Posterior vena cava (tissue), 2 donors: ENCODE measurements around the gene DOK1. TPM values are rescaled to one million over a fixed set of nuclear protein-coding genes. Genes with fewer than 3 reads are reported as not detected.
"Not testable (repeated sequence)": the region's sequence is repeated elsewhere in the genome, so short reads cannot be mapped to it uniquely, and the experiment has no call there.

Experiments
- DNase-seq: peaks from one replicate; pipeline ENCODE4 v3.0.0-alpha.2; 2020; ENCODE audit warnings: low spot score
- intact Hi-C, 2 donors: fragments of 100-400 bp; cut with DNase I; formaldehyde crosslinking; loops; one replicate each; pipeline versions ENCODE4 v1.14.1 to v1.14.2; 2022 to 2023
- total RNA-seq, 2 donors: library from RNA; stranded (reverse); fragmentation: NEBNext Ultra II Directional; extraction: Animal tissue kit (Norgen Biotek cat#: 25700); gene quantifications; one replicate each; pipeline ENCODE4 v1.2.1, GENCODE V29; 2021
- donor health status: DM: yes; HTN: yes; CAD: no.
- donor health status: DM: yes; HTN: yes; CAD: no.

DOK1 gene
- total RNA-seq, 2 donors from 2014 or later = 11.0 to 12.2 TPM

DNA sequence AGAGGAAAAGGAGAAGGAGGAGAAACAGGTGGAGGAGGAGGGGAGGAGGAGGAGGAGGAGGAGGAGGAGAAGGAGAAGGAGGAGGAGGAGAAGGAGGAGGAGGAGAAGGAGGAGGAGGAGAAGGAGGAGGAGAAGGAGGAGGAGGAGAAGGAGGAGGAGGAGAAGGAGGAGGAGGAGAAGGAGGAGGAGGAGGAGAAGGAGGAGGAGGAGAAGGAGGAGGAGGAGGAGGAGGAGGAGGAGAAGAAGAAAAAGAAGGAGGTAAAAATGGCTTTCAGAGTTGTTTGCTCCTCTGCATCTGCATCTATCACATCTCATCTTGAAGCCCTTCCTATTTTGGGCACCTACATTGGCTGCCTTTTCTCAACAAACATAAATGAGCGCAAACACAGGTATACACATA lies 6.5 kb downstream of the DOK1 start:
- intact Hi-C loops, DNase-seq: not testable (repeated sequence)

DNA sequence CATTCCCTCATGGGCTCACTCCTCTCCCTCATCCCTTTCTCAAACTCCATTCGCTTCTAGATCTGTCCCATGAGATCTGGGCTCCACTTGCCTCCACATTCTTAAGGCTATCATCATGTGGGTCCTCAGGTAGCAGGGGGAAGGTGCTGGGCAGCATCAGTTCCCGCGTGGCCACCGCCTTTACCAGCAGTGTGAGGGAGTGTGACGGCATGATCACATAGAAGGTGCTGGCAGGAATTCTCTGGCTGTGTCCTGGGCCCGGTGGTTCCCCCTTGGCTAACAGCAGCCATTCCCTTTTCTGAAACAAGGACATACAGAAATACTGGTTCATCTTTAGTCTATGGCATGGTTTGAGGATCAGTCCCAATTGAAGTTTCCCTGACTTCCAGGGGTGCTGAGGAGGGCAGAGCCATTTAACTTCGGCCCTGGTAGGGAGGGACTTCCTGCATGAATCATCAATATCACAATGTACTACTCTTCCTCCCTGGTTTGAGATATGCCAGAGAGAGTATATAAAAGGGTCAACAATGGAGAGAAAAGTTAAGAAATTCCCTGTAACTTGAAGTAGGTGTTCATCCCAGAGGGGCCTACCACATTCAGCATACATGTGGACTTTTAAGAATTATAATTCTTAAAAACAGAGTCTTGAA lies 7.7 kb downstream of the DOK1 start:
- no peak for DNase-seq
- intact Hi-C loops = no loop called here

DNA sequence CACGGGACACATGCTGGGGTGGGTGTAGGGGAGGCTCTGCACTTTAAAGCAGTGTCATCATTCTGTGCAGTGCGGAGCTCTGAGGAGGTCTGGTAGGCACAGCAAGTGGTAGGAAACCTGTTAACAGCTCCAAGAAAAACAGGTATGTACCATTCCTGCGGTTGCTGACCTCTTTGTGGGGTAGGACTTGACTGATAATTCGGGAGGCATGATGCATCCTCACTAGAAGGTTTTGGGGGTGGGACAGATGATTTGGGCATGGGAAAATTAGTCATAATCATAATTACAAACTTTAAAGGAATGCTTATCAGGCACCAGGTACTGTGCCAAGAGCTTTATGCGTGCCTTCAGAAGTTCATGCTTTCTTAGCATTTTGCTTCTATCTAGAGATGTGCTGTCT lies 9.7 kb downstream of the DOK1 start:
- intact Hi-C loops = loop anchor here in 1 of 2 donors (1.0 kb wide), 1 partner anchor 21 kb away; no protein-coding TSS in a partner anchor

DNA sequence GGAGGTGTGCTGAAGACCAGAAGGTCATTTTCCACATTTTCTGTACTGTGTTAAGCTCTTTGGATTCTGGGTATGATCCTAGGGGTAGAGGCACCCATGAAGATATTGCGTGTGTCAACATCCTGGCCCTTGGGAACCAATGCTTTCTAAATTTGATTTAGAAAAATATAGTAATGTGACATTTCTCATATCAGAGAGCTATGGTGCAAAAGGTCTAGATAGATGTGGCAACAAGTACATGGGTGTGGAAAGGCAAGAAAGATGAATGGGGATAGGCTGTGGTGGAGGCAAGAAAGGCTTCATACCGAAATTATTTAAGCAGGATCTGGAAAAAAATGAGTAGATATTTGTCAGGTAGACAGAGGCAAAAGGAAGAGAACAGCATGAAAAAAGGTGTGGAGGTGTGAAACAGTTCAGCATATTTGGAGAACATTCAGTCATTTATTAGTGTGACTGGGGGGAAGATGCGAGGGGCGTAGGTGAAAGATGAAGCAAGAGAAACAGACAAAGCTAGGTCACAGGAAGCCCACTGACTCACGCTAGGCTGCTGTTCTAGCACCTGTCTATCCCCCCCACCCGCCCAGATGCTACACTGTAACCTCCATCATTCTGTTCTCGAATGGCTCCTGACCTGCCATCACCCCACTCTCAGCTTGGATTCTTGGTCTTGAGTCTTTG lies 11.7 kb downstream of the DOK1 start:
- intact Hi-C loops = no loop called here
- no peak for DNase-seq

More for the DNA sequence above, 9.7 kb downstream of the DOK1 start:
- DNase-seq = no peak

DNA sequence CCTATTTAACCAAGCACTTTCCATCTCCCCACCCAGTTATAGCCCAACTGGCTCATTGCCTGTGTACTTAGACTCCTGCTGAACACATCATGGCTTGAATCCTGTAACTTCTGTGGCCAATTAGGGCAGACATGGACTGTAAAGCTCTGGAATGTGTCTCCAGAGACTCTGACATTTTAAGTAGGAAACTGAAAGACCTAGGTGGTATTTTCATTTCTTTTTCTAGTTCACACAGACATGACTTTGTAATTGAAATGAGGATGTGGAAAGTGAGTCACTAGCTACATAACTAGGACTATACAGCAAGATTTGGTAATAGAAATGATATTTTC lies 12.2 kb downstream of the DOK1 start:
- intact Hi-C loops = no loop called here
- no peak for DNase-seq

DNA sequence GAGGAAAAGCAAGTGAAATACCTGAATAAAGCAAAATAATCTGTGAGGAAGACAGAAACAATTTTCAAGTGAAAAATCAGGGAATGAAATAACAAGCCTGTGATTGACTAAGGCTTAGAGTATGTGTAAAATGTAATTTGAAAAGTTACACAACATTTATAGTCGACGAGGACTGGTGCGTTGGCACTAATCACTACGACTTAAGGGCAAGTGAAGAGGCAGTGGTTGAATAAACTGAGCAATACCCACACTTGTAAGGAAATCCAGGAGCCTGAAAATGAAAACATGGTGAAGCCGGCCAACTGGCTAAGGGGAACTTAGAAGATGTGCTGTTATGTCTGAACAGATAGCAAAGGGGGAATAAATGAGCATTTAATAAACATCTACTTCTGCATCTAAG lies 13.4 kb downstream of the DOK1 start:
- DNase-seq = no peak
- intact Hi-C loops = no loop called here

DNA sequence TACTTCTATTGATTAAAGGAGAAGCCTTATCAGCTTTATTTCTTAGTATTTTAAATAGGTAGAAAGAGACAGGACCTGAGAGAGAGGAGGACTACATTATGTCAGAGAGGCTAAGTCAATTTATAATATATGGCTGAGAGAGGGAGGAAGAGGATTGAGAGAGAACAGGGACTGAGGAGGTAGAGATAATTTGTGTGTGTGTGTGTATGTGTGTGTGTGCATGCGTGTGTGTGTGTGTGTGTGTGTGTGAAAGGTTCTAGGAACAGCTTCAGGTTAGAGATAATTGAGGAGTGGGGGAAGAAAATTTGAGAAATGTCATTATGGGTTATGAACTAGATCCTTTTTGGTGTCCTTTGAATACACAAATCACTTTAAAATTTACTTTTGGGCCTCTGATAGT lies 15.2 kb downstream of the DOK1 start:
- no peak for DNase-seq
- intact Hi-C loops = no loop called here

DNA sequence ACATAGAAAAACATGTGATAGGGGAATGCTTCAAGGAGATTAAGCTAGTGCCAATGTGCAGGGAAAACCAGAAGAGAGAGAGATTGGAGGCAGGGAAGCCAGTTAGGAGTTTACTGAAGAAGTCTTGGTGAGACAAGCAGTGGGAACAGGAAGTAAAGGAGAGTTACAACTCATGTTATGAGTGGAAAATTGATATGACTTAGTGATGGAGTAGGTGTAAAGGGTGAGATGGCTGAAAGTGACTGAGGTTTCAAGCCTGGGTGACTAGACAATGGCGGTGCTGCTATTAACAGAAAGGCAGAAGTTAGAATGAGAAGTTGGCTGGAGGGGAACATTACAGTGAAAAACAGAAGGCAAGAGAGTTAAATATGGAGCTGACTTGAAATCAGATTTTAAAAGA lies 16.5 kb downstream of the DOK1 start:
- intact Hi-C loops = no loop called here
- no peak for DNase-seq

DNA sequence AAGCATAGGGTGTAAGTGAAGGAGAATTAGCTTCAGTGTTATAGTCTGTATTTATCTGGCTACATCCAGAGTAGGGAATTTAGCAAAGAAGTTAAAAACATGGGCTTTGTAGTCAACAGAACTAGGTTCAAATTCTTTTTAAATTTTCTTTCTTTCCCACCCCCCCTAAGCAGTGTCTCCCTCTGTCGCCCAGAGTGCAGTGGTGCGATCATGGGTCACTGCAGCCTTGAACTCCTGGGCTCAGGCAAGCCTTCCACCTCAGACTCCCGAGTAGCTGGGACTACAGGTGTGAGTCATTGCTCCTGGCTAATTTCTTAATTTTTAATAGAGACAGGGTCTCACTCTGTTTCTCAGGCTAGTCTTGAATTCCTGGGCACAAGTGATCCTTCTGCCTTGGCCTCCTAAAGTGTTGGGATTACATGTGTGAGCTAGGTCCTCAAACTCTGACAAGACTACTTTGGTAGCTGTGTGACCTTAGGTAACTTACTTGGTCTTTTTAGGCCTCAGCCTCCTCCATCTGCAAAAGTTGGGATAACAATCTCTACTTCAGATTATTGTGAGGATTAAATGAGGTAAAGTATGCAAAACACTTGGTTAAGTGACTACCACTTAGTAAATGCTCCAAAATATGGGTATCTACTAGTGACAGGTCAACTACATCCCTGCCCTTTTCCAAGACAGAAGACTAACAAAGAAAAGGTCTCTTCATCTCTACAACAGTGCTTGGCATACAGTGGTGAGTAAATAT lies 17.8 kb downstream of the DOK1 start:
- DNase-seq = no peak
- intact Hi-C loops = no loop called here

DNA sequence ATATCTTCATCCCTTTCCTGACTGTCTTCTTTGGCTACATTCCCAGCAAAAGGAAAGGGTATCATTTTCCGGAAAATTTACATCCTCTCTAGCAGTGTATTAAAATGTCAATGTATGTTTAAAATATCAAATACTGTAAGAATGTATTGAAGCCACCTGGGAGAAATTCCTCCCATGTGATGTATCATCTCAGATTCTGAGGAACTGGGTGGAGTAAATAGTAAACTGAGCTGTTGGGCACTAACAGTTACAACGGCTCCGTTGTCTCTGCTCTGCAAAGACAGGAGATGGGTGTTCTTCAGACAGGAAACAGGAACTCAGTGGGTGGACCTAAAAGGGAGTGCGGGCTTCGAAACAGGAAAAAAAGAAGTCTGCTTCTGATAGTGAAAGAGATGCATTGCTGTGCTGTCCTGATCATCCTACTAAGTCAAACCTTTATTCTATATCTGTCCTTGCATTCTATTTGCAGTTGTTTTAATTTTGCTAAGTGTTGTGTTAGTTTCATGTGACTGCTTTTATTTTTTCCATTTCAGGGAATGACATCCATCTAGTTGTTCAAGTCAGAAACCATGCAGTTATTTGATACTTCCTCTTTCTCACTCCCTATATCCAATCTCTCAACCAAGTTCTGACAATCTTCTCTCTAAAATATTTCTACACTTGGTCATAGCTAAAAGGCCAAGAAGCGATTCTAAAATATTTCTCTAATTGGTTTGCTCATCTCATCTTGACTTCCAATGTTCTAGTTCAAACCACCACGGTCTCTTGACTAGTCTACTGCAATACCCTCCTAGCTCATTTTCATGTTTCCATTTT lies 19.4 kb downstream of the DOK1 start:
- DNase-seq = no peak
- intact Hi-C loops = no loop called here

DNA sequence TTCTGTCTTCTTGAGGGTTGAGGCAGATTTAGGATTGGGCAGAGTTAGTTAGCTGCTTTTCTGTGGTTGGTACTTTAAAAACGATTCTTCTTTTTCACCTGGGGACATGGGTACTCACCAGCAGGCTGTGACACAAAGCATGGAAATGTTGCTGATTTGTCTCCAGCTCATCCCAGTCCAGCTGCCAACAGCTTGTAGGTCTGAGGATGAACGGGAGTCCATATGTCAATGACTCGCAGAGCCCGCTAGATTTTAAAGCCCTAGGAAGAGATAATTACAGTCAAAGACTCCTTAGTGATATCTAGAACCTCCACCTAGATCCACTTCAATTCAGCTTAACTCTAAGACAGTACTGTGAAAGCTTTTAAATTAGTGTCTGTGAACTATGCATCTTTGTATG lies 20.8 kb downstream of the DOK1 start:
- DNase-seq = no peak
- intact Hi-C loops = no loop called here

DNA sequence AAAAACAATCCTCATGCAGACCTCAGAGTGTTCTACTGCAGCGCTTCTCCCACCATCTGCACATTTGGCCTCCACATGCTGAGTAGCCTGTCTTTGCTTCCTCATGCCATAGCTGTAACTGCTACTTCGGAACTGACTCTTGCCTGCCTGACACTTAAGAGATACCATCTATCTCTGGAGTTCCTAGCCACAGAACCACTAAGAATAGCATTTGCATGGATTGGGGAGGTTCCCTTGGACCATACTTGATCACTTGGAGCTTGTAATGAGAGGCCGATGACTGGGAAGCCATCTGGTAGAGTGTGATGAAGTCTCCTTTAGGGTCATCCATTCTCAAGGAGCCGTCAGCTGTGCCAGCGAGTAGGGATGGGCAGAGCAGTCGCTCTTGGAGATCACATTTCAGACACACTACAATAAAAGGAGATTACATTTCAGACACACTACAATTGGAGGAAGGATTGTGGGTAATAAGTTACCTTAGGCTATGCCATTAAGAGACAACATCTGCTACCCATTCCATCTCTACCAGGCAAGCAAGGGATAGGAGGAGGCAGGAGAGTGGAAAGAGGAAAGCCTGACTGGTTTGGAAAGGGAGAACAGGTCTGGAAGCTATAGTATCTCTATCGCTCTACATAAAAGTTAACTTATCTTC lies 21.8 kb downstream of the DOK1 start:
- DNase-seq = no peak

DNA sequence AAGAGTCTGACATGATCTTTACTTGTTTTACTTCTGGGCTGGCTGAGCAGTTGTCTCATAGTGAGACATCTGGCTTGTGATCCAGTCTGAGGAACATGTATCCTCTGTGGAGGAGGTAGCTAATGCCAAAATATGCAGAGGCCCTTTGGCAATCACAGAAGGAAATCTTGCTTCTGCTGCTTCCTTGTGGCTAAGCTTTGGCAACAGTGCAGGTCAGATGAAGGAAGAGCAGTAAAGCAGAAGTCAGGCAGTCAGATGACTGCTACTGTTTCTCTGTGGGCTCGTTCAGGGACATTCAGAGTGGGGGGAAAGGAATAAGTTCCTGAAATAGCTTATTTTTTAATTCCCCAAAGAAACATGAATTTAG lies 22.3 kb downstream of the DOK1 start:
- intact Hi-C loops = no loop called here
- DNase-seq = no peak

More for the DNA sequence above, 21.8 kb downstream of the DOK1 start:
- intact Hi-C loops = no loop called here

DNA sequence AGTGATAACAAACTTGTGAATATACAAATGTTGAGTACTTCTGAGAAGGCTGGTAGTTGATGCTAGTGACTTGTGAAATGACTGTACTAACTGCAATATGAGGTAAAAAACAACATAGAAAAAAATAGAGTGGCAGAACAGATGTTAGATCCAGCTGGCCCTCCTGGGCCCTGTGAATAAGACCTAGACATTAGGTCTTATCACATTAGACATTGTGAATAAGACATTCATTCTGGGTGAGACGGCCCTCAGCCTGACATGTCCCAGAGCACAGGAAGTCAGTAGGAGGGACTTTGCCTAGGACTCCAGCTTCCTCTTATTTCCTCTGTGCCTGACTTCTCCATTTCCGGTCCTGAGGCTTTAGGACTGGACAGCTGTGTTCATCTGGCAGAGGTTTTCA lies 22.9 kb downstream of the DOK1 start:
- intact Hi-C loops = no loop called here
- DNase-seq = no peak

DNA sequence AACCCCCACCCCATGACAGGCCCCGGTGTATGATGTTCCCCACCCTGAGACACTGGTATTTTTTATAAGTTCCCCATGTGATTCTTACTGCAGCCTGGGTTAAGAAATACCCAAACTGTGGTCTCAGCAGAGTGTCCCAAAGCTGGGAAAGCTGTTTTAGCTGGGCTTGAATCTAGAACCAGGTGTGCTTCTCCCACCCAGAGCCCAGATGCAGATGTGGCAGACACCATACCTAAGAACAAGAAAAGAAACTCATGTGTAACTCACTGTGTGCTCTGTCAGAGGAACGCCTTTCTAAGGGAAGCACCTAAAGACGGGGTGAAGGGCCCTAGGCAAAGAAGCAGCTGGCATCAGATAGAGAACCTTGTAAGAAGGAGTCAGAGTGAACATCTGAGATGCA lies 23.9 kb downstream of the DOK1 start:
- intact Hi-C loops = no loop called here

DNA sequence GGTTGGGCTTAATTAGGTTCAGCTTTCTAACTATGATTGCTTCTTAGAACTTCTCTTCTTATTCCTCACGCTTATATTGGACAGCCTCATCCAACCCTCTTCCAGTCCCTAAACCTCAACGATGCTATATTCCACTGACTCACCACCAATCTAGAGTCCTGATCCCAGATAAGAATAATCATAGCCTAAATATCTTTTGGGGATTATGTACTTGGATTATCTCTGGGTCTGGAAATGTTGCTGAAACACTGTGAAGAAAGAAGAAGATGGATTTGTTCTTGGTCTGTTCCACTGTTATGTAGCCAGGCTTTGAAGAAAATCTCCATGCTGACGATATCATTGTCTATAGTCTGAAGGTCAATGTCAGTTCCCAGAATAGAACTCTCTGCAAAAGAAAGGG lies 26.9 kb downstream of the DOK1 start:
- DNase-seq = no peak
- intact Hi-C loops = loop anchor here in 1 of 2 donors (5.0 kb wide), 1 partner anchor 99 kb away; the partner anchor contains the start of genes CCDC142 and TTC31

More for the DNA sequence above, 23.9 kb downstream of the DOK1 start:
- no peak for DNase-seq

DNA sequence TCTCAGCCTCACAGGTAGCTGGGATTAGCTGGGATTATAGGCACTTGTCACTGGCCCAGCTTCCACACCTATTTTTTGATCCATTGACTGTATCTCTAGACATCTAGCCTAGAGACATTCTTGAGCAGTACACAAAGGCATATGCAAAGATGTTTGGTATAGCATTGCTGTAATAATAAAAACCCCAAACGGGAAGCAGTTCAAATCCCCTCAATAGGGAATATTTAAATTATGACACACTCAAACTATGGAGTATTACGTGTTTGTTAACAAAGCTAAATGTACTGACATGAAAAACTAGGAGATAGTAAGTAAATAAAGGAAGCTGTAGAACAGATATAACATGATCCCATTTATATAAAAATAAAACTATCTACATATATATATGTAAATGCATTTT lies 27.7 kb downstream of the DOK1 start:
- no peak for DNase-seq
- intact Hi-C loops = loop anchor here in 1 of 2 donors (5.0 kb wide), 1 partner anchor 100 kb away; the partner anchor contains the start of genes CCDC142 and TTC31

DNA sequence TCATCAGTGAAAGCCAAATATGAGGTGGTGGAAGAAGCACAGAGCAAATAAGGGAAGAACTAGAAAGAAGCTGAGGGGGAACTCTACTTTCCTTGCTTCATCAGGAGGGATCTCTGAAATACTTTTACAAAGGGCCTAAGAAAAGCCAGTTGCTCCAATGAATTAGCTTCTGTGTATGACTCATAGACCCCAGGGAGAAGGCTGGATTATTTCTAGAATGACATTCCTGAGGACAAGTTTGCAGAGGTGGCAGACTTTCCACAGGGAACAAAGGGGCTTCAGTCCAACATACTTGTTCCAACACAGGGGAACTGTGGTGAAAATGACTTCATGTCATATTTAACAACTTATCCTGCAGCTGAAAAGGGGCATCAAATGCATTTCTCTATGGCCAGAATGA lies 29.0 kb downstream of the DOK1 start:
- DNase-seq = no peak
- intact Hi-C loops = loop anchor here in 1 of 2 donors (5.0 kb wide), 1 partner anchor 101 kb away; the partner anchor contains the start of genes CCDC142 and TTC31

DNA sequence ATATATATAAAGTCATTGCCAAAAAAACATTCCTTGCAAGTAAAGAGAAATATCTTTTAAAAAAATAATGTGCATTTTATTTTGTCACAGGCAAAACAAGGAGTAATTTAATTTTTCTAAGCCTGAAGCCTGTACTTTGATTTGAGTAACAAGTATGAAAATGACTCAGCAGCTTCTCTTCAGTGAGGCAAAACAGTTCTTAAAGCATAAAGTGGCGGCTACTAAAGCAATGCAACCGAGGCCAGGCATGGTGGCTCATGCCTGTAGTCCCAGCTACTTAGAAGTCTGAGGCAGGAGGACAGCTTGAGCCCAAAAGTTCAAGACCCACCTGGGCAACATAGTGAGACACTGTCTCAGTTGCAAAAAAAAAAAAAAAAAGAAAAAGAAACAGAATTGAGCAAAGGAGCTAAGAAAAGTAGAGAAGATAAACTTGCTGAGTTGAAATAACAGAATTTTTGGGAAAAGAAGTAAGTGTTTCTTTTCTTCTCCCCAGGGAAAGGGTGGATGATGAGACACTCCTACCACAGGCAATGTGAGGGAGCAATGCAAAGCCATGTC lies 29.6 kb downstream of the DOK1 start:
- intact Hi-C loops = loop anchor here in 1 of 2 donors (5.0 kb wide), 1 partner anchor 102 kb away; the partner anchor contains the start of genes CCDC142 and TTC31
- DNase-seq = no peak
